T-helper 2 cell treated with Interferon-gamma antibody and Interleukin-4, amounts not matched to agents 100 ng/mL and 5 ng/mL, for 36 hours (primary cell): ENCODE results near the gene PKD1L1. TPM values are rescaled to one million over a fixed set of nuclear protein-coding genes. Genes with fewer than 3 reads are reported as not detected.
"Not testable (repeated sequence)": the region's sequence is repeated elsewhere in the genome, so short reads cannot be mapped to it uniquely, and the experiment has no call there.

Experiments used
- intact Hi-C: fragments of 100-400 bp; cut with micrococcal nuclease; formaldehyde crosslinking; loops from one replicate; pipeline ENCODE4 v1.15.1; 2023
- total RNA-seq: library from RNA; stranded (reverse); gene quantifications from 2 replicates; pipeline ENCODE4 v1.2.3, GENCODE V29; 2022

PKD1L1 gene
- total RNA-seq, 1 donor from 2014 or later = 0.11 TPM

GRCh38 chr7:47940088-47941013 is 7.9 kb downstream of the PKD1L1 start:
- intact Hi-C loops = no loop called here

- intact Hi-C loops = no loop called here
These were observed 8.7 kb downstream of the PKD1L1 start for GRCh38 chr7:47939425-47940036.

- intact Hi-C loops = no loop called here
These were observed 9.6 kb downstream of the PKD1L1 start for GRCh38 chr7:47938574-47939165.

- intact Hi-C loops = no loop called here
These were observed 10.3 kb downstream of the PKD1L1 start for GRCh38 chr7:47937711-47938573.

GRCh38 chr7:47937065-47937687 is 11.1 kb downstream of the PKD1L1 start:
- intact Hi-C loops = no loop called here

- intact Hi-C loops = no loop called here
These were observed 11.9 kb downstream of the PKD1L1 start for GRCh38 chr7:47936323-47936722.

GRCh38 chr7:47935336-47935735 is 12.9 kb downstream of the PKD1L1 start:
- intact Hi-C loops = no loop called here

GRCh38 chr7:47934831-47935230 is 13.4 kb downstream of the PKD1L1 start:
- intact Hi-C loops = no loop called here

GRCh38 chr7:47933215-47933614 is 15.1 kb downstream of the PKD1L1 start:
- intact Hi-C loops = no loop called here

- intact Hi-C loops = no loop called here
These were observed 15.7 kb downstream of the PKD1L1 start for GRCh38 chr7:47932466-47933037.

- intact Hi-C loops = no loop called here
These were observed 16.2 kb downstream of the PKD1L1 start for GRCh38 chr7:47932016-47932415.

- intact Hi-C loops = no loop called here
These were observed 17.0 kb downstream of the PKD1L1 start for GRCh38 chr7:47931005-47932004.

GRCh38 chr7:47924266-47924665 is 24.0 kb downstream of the PKD1L1 start:
- intact Hi-C loops = no loop called here

- intact Hi-C loops = not testable (repeated sequence)
These were observed 25.0 kb downstream of the PKD1L1 start for GRCh38 chr7:47923081-47923875.

GRCh38 chr7:47916514-47916913 is 31.8 kb downstream of the PKD1L1 start:
- intact Hi-C loops = not testable (repeated sequence)

GRCh38 chr7:47915616-47915976 is 32.7 kb downstream of the PKD1L1 start:
- intact Hi-C loops = no loop called here

GRCh38 chr7:47914717-47915615 is 33.3 kb downstream of the PKD1L1 start:
- intact Hi-C loops = no loop called here
